Measurements from ENCODE around the gene ZNF600. TPM values are rescaled to one million over a fixed set of nuclear protein-coding genes. Genes with fewer than 3 reads are reported as not detected.

The ZNF600 gene
- total and polyA plus RNA-seq, 9 of the 15 experiments (the other 6 are each of a cell fraction or from before 2014, with no cell fraction given): 5.7 to 21.5 (median 17.6) TPM

DNA sequence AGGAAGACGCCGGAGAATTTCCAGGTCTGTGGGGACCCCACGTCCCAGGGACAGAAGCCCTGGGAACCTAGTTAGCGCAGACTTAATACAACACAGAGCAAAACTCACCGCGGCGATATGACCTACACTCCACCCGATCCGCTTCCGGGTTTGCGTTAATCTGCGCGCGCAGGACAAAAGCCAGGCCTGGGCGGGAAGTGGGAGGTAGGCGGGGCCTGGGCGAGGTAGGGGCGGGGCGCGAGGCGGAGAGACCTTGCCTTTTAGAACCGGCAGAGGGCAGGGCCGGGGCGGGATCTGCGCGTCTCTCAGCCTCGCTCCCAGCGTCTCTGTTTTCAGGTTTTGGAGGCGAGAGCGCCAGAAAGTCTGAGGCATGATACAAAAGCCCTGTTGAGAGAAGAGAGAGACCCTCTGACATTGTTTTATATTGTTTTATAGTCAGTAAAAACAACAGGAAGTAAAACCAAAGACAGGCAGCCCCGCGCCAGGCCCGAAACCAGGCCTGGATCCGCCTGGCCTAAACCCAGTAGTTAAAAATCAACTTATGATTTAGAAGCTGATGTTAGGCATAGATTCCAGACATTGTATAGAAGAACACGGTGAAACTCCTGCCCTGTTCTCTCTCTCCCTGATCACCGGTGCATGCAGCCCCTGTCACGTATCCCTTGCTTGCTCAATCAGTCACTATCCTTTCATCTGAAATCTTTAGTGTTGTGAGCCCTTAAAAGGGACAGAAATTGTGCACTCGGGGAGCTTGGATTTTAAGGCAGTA lies 51.5 kb downstream of the ZNF600 start, which contains the start of gene ZNF611 (continued):
- TF ChIP-seq MYBL2 (IDR thresholded peaks at IDR 0.05; ENCODE audit: low read depth): no peak
- no peak for TF ChIP-seq MYBL2 (CRISPR knock-in tag; IDR thresholded peaks at IDR 0.05; ENCODE audit: borderline replicate concordance)
- TF ChIP-seq, protein P1, sequence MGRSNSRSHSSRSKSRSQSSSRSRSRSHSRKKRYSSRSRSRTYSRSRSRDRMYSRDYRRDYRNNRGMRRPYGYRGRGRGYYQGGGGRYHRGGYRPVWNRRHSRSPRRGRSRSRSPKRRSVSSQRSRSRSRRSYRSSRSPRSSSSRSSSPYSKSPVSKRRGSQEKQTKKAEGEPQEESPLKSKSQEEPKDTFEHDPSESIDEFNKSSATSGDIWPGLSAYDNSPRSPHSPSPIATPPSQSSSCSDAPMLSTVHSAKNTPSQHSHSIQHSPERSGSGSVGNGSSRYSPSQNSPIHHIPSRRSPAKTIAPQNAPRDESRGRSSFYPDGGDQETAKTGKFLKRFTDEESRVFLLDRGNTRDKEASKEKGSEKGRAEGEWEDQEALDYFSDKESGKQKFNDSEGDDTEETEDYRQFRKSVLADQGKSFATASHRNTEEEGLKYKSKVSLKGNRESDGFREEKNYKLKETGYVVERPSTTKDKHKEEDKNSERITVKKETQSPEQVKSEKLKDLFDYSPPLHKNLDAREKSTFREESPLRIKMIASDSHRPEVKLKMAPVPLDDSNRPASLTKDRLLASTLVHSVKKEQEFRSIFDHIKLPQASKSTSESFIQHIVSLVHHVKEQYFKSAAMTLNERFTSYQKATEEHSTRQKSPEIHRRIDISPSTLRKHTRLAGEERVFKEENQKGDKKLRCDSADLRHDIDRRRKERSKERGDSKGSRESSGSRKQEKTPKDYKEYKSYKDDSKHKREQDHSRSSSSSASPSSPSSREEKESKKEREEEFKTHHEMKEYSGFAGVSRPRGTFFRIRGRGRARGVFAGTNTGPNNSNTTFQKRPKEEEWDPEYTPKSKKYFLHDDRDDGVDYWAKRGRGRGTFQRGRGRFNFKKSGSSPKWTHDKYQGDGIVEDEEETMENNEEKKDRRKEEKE (IDR thresholded peaks at IDR 0.05; ENCODE audit: borderline replicate concordance in 1 of 2, control insufficient read depth in 1 of 2, low read depth in 2 of 2, low read length in 1 of 2): no peak
- no peak for TF ChIP-seq ZNF75A (CRISPR knock-in tag; IDR thresholded peaks at IDR 0.05)
- TF ChIP-seq, protein P2, sequence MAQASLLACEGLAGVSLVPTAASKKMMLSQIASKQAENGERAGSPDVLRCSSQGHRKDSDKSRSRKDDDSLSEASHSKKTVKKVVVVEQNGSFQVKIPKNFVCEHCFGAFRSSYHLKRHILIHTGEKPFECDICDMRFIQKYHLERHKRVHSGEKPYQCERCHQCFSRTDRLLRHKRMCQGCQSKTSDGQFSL (CRISPR knock-in tag; IDR thresholded peaks at IDR 0.05): no peak
- TF ChIP-seq, protein P2 (tag; IDR thresholded peaks at IDR 0.05): no peak
- TF ChIP-seq DIDO1 (tag; IDR thresholded peaks at IDR 0.05; ENCODE audit: low read depth): no peak
- no peak for TF ChIP-seq ZNF436 (CRISPR knock-in tag; IDR thresholded peaks at IDR 0.05)
- no peak for TF ChIP-seq PPARD (CRISPR knock-in tag; IDR thresholded peaks at IDR 0.05)
- TF ChIP-seq L3MBTL2 (IDR thresholded peaks at IDR 0.05): peak; percentile 54; the same call in 1 of the 2 replicates
- no peak for TF ChIP-seq HDAC6 (IDR thresholded peaks at IDR 0.05; ENCODE audit: low read depth, low read length)
- TF ChIP-seq PHB2 (IDR thresholded peaks at IDR 0.05; ENCODE audit: low read depth): no peak
- peak; percentile 69; the same call in 1 of the 2 replicates for TF ChIP-seq PHF8 (IDR thresholded peaks at IDR 0.05; ENCODE audit: borderline replicate concordance, low read length)
- peak; percentile 62 for TF ChIP-seq EP400 (IDR thresholded peaks at IDR 0.05)
- TF ChIP-seq, protein P3, sequence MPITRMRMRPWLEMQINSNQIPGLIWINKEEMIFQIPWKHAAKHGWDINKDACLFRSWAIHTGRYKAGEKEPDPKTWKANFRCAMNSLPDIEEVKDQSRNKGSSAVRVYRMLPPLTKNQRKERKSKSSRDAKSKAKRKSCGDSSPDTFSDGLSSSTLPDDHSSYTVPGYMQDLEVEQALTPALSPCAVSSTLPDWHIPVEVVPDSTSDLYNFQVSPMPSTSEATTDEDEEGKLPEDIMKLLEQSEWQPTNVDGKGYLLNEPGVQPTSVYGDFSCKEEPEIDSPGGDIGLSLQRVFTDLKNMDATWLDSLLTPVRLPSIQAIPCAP (CRISPR knock-in tag; IDR thresholded peaks at IDR 0.05; ENCODE audit: borderline replicate concordance): no peak
- no peak for TF ChIP-seq NFE2 (IDR thresholded peaks at IDR 0.05; ENCODE audit: low read depth)
- no peak for TF ChIP-seq TEAD2 (tag; IDR thresholded peaks at IDR 0.05)
- no peak for TF ChIP-seq LARP7 (IDR thresholded peaks at IDR 0.05)
- TF ChIP-seq HNRNPK (IDR thresholded peaks at IDR 0.05; ENCODE audit: low read depth, low read length, poor library complexity, severe bottlenecking): no peak
- no peak for TF ChIP-seq KDM2B (CRISPR knock-in tag; IDR thresholded peaks at IDR 0.05)
- TF ChIP-seq ZNF134 (CRISPR knock-in tag; conservative IDR thresholded peaks at IDR 0.05): no peak
- TF ChIP-seq, protein P4, sequence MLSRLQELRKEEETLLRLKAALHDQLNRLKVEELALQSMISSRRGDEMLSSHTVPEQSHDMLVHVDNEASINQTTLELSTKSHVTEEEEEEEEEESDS (CRISPR knock-in tag; IDR thresholded peaks at IDR 0.05): no peak
